IMR-90 (cell line): ENCODE measurements around the gene PLEKHJ1. TPM values are rescaled to one million over a fixed set of nuclear protein-coding genes. Genes with fewer than 3 reads are reported as not detected.

Experiments
- ATAC-seq: fragments of 200-7000 bp; cut with Tn5 transposase; 2 replicates; pipeline ENCODE4 v1.9.1; 2020; ENCODE audit warnings: low read depth, mild to moderate bottlenecking, moderate library complexity
- BruUV-seq: library from RNA; stranded (reverse); fragments of 400-500 nt; replicated peaks from 2 replicates; lab custom pipeline; 2021; lab: Mats Ljungman, UMichigan
- CTCF ChIA-PET: fragments of 300-600 bp; formaldehyde crosslinking; extraction: SDS; loops from one replicate; lab custom pipeline; 2021; ENCODE audit warnings: antibody characterized with exemption; lab: Yijun Ruan, JAX
- POLR2A ChIA-PET: fragments of 300-600 bp; sonication (Branson Sonifier 250); formaldehyde crosslinking; loops from one replicate; lab custom pipeline; 2022; ENCODE audit warnings: antibody characterized with exemption; ENCODE audit not compliant: unreplicated experiment; lab: Charles Lee
- DNase-seq: peaks from one replicate; pipeline ENCODE4 v3.0.0; 2013
- H2AFZ ChIP-seq: replicated peaks from 2 replicates; pipeline ENCODE3; 2013; ENCODE audit warnings: low read length, mild to moderate bottlenecking; ENCODE audit not compliant: poor library complexity
- H2AK5ac ChIP-seq: 2 replicates; pipeline ENCODE4 v1.6.1; 2013; ENCODE audit warnings: low read depth, low read length, inconsistent platforms
- H2AK9ac ChIP-seq: replicated peaks from 2 replicates; pipeline ENCODE3; 2013; ENCODE audit warnings: mild to moderate bottlenecking, low read depth, low read length, moderate library complexity; ENCODE audit not compliant: poor library complexity
- H2BK120ac ChIP-seq: 2 replicates; pipeline ENCODE4 v1.6.1; 2013; ENCODE audit warnings: low read depth, low read length, inconsistent platforms
- H2BK15ac ChIP-seq: 3 replicates; pipeline ENCODE4 v1.6.1; 2013; ENCODE audit warnings: low read depth, low read length, inconsistent platforms
- H2BK20ac ChIP-seq: 2 replicates; pipeline ENCODE4 v1.6.1; 2013; ENCODE audit warnings: low read depth, mild to moderate bottlenecking, inconsistent platforms, low read length, moderate library complexity
- H2BK5ac ChIP-seq: 2 replicates; pipeline ENCODE4 v1.6.1; 2013; ENCODE audit warnings: mild to moderate bottlenecking, low read depth, low read length, inconsistent platforms; ENCODE audit not compliant: poor library complexity, severe bottlenecking
- H3K14ac ChIP-seq: replicated peaks from 2 replicates; pipeline ENCODE4 v1.6.1; 2013; ENCODE audit warnings: low read depth, low read length, inconsistent platforms
- H3K18ac ChIP-seq: 2 replicates; pipeline ENCODE4 v1.6.1; 2013; ENCODE audit warnings: low read depth, low read length, control low read depth
- H3K23ac ChIP-seq: 2 replicates; pipeline ENCODE4 v1.6.1; 2013; ENCODE audit warnings: low read depth, low read length, inconsistent platforms
- H3K27ac ChIP-seq: 2 replicates; pipeline ENCODE4 v1.5.1; 2013; ENCODE audit warnings: mild to moderate bottlenecking, control low read depth, low read length; ENCODE audit not compliant: insufficient read depth
- H3K27me3 ChIP-seq: 2 replicates; pipeline ENCODE4 v1.6.1; 2013; ENCODE audit warnings: low read length; ENCODE audit not compliant: control insufficient read depth, insufficient read depth
- H3K36me3 ChIP-seq: 2 replicates; pipeline ENCODE4 v1.6.1; 2013; ENCODE audit warnings: low read length, mixed read lengths; ENCODE audit not compliant: control insufficient read depth, insufficient read depth
- H3K4ac ChIP-seq: 2 replicates; pipeline ENCODE4 v1.6.1; 2013; ENCODE audit warnings: low read depth, low read length, inconsistent platforms
- H3K4me1 ChIP-seq: 2 replicates; pipeline ENCODE4 v1.6.1; 2013; ENCODE audit warnings: low read length, mixed read lengths; ENCODE audit not compliant: control insufficient read depth, insufficient read depth
- H3K4me2 ChIP-seq: 2 replicates; pipeline ENCODE4 v1.6.1; 2013; ENCODE audit warnings: low read depth, mild to moderate bottlenecking, control low read depth, low read length, moderate library complexity
- H3K4me3 ChIP-seq: 2 replicates; pipeline ENCODE4 v1.5.1; 2013; ENCODE audit warnings: low read depth, mild to moderate bottlenecking, control low read depth, low read length, moderate library complexity; ENCODE audit not compliant: insufficient read depth
- H3K56ac ChIP-seq: 2 replicates; pipeline ENCODE4 v1.6.1; 2013; ENCODE audit warnings: low read length, inconsistent platforms; ENCODE audit not compliant: insufficient read depth; ENCODE audit errors: extremely low read depth
- H3K79me1 ChIP-seq, 2 experiments: 2 replicates each; pipeline ENCODE4 v1.6.1; 2013; ENCODE audit warnings: low read length in 2 of 2, inconsistent platforms in 1 of 2, low read depth in 1 of 2
- H3K9ac ChIP-seq: 2 replicates; pipeline ENCODE4 v1.6.1; 2013; ENCODE audit warnings: low read depth, low read length, control low read depth
- H3K9me1 ChIP-seq: 2 replicates; pipeline ENCODE4 v1.6.1; 2013; ENCODE audit warnings: low read length, inconsistent platforms; ENCODE audit not compliant: insufficient read depth
- H3K9me3 ChIP-seq: 2 replicates; pipeline ENCODE4 v1.6.1; 2013; ENCODE audit warnings: low read length; ENCODE audit not compliant: control insufficient read depth, insufficient read depth
- H4K20me1 ChIP-seq: 2 replicates; pipeline ENCODE4 v1.6.1; 2013; ENCODE audit warnings: low read length, inconsistent platforms; ENCODE audit not compliant: insufficient read depth
- H4K5ac ChIP-seq: 2 replicates; pipeline ENCODE4 v1.6.1; 2013; ENCODE audit warnings: mild to moderate bottlenecking, low read depth, low read length, control low read depth
- H4K8ac ChIP-seq, 2 experiments: 2 replicates each; pipeline ENCODE4 v1.6.1; 2013; ENCODE audit warnings: low read depth in 2 of 2, low read length in 2 of 2, control low read depth in 1 of 2, inconsistent platforms in 1 of 2
- H4K91ac ChIP-seq: 2 replicates; pipeline ENCODE4 v1.6.1; 2013; ENCODE audit warnings: low read depth, low read length, inconsistent platforms; ENCODE audit not compliant: insufficient read depth
- BHLHE40 ChIP-seq: fragments of 150-350 bp; IDR thresholded peaks from 2 replicates; pipeline ENCODE4 v1.6.1; 2016; ENCODE audit warnings: mild to moderate bottlenecking, low read depth, low read length
- CEBPB ChIP-seq: IDR thresholded peaks from 2 replicates; pipeline ENCODE4 v1.6.1; 2012; ENCODE audit warnings: low read depth, low read length, improper control_type of control experiment
- CHD1 ChIP-seq: IDR thresholded peaks from 2 replicates; pipeline ENCODE4 v1.6.1; 2012; ENCODE audit warnings: low read depth, low read length, improper control_type of control experiment
- CTCF ChIP-seq: conservative IDR thresholded peaks from 2 replicates; pipeline ENCODE4 v1.5.1; 2012; ENCODE audit warnings: mild to moderate bottlenecking, low read depth, low read length, improper control_type of control experiment
- ELK1 ChIP-seq: fragments of 150-350 bp; IDR thresholded peaks from 2 replicates; pipeline ENCODE4 v1.6.1; 2016; ENCODE audit warnings: low read depth, mild to moderate bottlenecking, low read length, moderate library complexity, borderline replicate concordance
- FOS ChIP-seq: fragments of 150-350 bp; IDR thresholded peaks from 2 replicates; pipeline ENCODE4 v1.6.1; 2016; ENCODE audit warnings: low read depth, low read length
- MAFK ChIP-seq: IDR thresholded peaks from 2 replicates; pipeline ENCODE4 v1.6.1; 2012; ENCODE audit warnings: low read depth, low read length, improper control_type of control experiment
- MAZ ChIP-seq: IDR thresholded peaks from 2 replicates; pipeline ENCODE4 v1.6.1; 2012; ENCODE audit warnings: low read depth, mild to moderate bottlenecking, low read length, improper control_type of control experiment, moderate library complexity, borderline replicate concordance
- MXI1 ChIP-seq: IDR thresholded peaks from 2 replicates; pipeline ENCODE4 v1.6.1; 2012; ENCODE audit warnings: low read depth, mild to moderate bottlenecking, low read length, moderate library complexity, borderline replicate concordance
- NFE2L2 ChIP-seq: fragments of 150-350 bp; IDR thresholded peaks from 2 replicates; pipeline ENCODE4 v1.6.1; 2016; ENCODE audit warnings: low read depth, mild to moderate bottlenecking, low read length
- POLR2A ChIP-seq: IDR thresholded peaks from 2 replicates; pipeline ENCODE4 v1.6.1; 2012; ENCODE audit warnings: mild to moderate bottlenecking, low read depth, low read length
- RAD21 ChIP-seq: IDR thresholded peaks from 2 replicates; pipeline ENCODE4 v1.6.1; 2012; ENCODE audit warnings: low read length, improper control_type of control experiment
- RCOR1 ChIP-seq: IDR thresholded peaks from 2 replicates; pipeline ENCODE4 v1.6.1; 2012; ENCODE audit warnings: mild to moderate bottlenecking, low read length, improper control_type of control experiment; ENCODE audit not compliant: insufficient replicate concordance
- RFX5 ChIP-seq: IDR thresholded peaks from 2 replicates; pipeline ENCODE4 v1.8.0; 2012; ENCODE audit warnings: low read depth, mild to moderate bottlenecking, low read length, moderate library complexity
- SMC3 ChIP-seq: fragments of 150-350 bp; IDR thresholded peaks from 2 replicates; pipeline ENCODE4 v1.6.1; 2016; ENCODE audit warnings: low read depth, mild to moderate bottlenecking, antibody characterized with exemption, low read length, moderate library complexity
- USF2 ChIP-seq: fragments of 150-350 bp; IDR thresholded peaks from 2 replicates; pipeline ENCODE4 v1.6.1; 2017; ENCODE audit warnings: mild to moderate bottlenecking, antibody characterized with exemption, low read length, low read depth
- WGBS, 2 experiments: methylation state at CpG; one replicate each; pipeline versions ENCODE4 v1.1.5 to v1.1.7; 2013; ENCODE audit warnings: missing lambda C conversion rate in 2 of 2; ENCODE audit not compliant: insufficient read length in 1 of 2; ENCODE audit errors: extremely low coverage in 2 of 2; 5-methylcytosine and 5-hydroxymethylcytosine counted together
- dilution Hi-C: fragments of 300-500 bp; cut with HindIII; formaldehyde crosslinking; loops from one replicate; pipeline ENCODE4 v1.14.3; 2018; ENCODE audit warnings: low sequenced_read_pairs; ENCODE audit not compliant: unreplicated experiment
- in situ Hi-C: fragments of 300-500 bp; cut with MboI; formaldehyde crosslinking; loops from 3 replicates; pipeline ENCODE4 v1.14.3; 2019; ENCODE audit warnings: low sequenced_read_pairs, inconsistent platforms, mixed read lengths
- intact Hi-C: fragments of 100-400 bp; cut with micrococcal nuclease; formaldehyde crosslinking; loops from 2 replicates; pipeline ENCODE4 v1.10.0; 2022
- polyA plus RNA-seq, 3 experiments: library from polyadenylated mRNA; depleted of rRNA; stranded (reverse); fragments of >200 nt; gene quantifications; 2 replicates each; pipeline ENCODE4 v1.2.3, GENCODE V29; 2012; ENCODE audit warnings: low replicate concordance in 1 of 3
- total RNA-seq: library from RNA; depleted of rRNA; stranded (reverse); fragments of >200 nt; gene quantifications from 2 replicates; pipeline ENCODE4 v1.2.3, GENCODE V29; 2012

Gene PLEKHJ1
- total and polyA plus RNA-seq, 2 of the 4 experiments (the other 2 are of a cell fraction) = 31.7 to 62.8 TPM

- no peak overlapping the region for H4K5ac ChIP-seq
- no peak overlapping the region for H3K14ac ChIP-seq
- WGBS, 2 experiments = 96% methylated on average over 28 of the region's 33 CpGs; no CpG with 5 or more reads in 1 of the 2 experiments
- no peak overlapping the region for H4K8ac ChIP-seq
- no peak for ATAC-seq
- H3K56ac ChIP-seq = no peak overlapping the region
- H3K23ac ChIP-seq = no peak overlapping the region
- H4K20me1 ChIP-seq = no peaks in the 10 kb centered on the region
- H2BK20ac ChIP-seq = no peak overlapping the region
- in situ Hi-C loops (no loop called here), dilution Hi-C loops (no loop called here), intact Hi-C loops (no loop called here)
- H2BK5ac ChIP-seq = no peak overlapping the region
- peaks cover 6% of the 10 kb centered on the region for H3K4me1 ChIP-seq
- no peak overlapping the region for H3K4me3 ChIP-seq
- no peak for DNase-seq
- H2BK15ac ChIP-seq = no peak overlapping the region
- H3K4me2 ChIP-seq = no peak overlapping the region
- H3K27ac ChIP-seq = no peak overlapping the region
- POLR2A ChIA-PET = no interaction called here
- no peak overlapping the region for H3K9ac ChIP-seq
- no peaks in the 10 kb centered on the region for H3K27me3 ChIP-seq
- no peaks in the 10 kb centered on the region for H3K9me3 ChIP-seq
- H2AFZ ChIP-seq = no peak overlapping the region
- CTCF ChIA-PET = no interaction called here
- BruUV-seq = no TSS peak
- no peak for TF ChIP-seq FOS
- no peak for TF ChIP-seq MAZ
- TF ChIP-seq CTCF = no peak
- TF ChIP-seq USF2 = no peak
- TF ChIP-seq CHD1 = no peak
- TF ChIP-seq BHLHE40 = no peak
- TF ChIP-seq MAFK = no peak
- no peak for TF ChIP-seq POLR2A
- no peak for TF ChIP-seq SMC3
- TF ChIP-seq RAD21 = no peak
- TF ChIP-seq RFX5 = no peak
- TF ChIP-seq RCOR1 = no peak
- TF ChIP-seq CEBPB = no peak
- TF ChIP-seq NFE2L2 = no peak
- TF ChIP-seq MXI1 = no peak
- TF ChIP-seq ELK1 = no peak
- no peak overlapping the region for H2AK9ac ChIP-seq
- H3K79me1 ChIP-seq = peaks cover 20 to 65% of the 10 kb centered on the region in 2 experiments
- no peak overlapping the region for H3K18ac ChIP-seq
- H3K9me1 ChIP-seq = 0 out of 2 replicates have a peak, but pooled peaks cover 3% of the 10 kb centered on the region
- no peak overlapping the region for H3K4ac ChIP-seq
- no peak overlapping the region for H2BK120ac ChIP-seq
- H2AK5ac ChIP-seq = no peak overlapping the region
- no peak overlapping the region for H4K91ac ChIP-seq
- peaks cover 60% of the 10 kb centered on the region for H3K36me3 ChIP-seq
Measured at GRCh38 chr19:2210987-2211740, 25.0 kb downstream of the PLEKHJ1 start.
